NOMO-1 treated with DMSO at 0.1 percent for 48 hours (cell line): ENCODE data around the gene LDLRAD4.
"Not testable (repeated sequence)": the region's sequence is repeated elsewhere in the genome, so short reads cannot be mapped to it uniquely, and the experiment has no call there.

Source experiments
- DNase-seq: peaks from one replicate; lab custom pipeline; 2025; ENCODE audit not compliant: unreplicated experiment; lab: John Stamatoyannopoulos, UW

The LDLRAD4 gene

DNA sequence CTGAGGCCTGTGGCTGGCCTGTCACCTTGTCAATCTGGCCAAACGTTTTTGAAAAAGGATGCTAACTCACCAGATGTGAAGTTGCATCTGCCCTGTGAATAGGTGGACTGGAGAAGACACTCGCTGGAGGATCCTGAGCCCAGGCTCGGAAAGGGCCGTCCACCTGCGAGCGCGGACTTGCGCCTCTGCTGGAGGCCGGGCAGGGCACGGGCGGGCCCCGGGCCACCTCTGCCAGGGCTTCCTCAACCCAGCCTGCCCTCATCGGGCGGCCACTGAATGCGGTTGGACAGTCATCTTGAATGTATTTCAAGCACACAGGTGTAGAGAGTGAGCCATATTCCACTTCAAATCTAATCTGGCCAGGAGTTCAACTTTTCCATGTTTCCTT is 423.9 kb downstream of the LDLRAD4 start:
- no peak for DNase-seq

DNA sequence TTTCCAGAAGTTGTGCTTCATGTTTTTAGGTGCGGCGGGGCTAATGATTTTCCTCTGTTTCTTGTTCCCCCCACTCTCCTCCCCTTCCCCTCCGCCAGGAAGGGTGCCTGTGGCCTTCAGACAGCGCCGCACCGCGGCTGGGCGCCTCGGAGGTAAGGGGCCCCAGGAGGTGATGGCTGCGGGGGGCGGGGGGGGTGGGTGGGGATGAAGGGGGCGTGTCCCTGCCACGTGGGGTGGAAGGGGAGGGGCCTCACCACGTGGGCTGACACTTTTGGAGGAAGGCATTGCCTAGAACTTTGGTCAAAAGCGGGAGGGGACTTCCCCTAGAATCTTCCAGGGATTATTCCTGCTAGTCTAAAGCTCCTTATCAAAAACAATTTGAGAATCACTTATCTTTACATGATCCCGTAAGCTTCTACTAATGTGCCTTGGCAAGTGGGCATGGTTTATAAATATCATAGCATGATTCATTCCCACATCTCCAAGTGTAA is 424.7 kb downstream of the LDLRAD4 start:
- no peak for DNase-seq

DNA sequence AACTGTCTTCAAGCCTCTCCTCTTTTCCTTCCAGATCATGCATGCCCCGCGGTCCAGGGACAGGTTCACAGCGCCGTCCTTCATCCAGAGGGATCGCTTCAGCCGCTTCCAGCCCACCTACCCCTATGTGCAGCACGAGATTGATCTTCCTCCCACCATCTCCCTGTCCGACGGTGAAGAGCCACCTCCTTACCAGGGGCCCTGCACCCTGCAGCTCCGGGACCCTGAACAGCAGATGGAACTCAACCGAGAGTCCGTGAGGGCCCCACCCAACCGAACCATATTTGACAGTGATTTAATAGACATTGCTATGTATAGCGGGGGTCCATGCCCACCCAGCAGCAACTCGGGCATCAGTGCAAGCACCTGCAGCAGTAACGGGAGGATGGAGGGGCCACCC is 426.5 kb downstream of the LDLRAD4 start:
- no peak for DNase-seq

DNA sequence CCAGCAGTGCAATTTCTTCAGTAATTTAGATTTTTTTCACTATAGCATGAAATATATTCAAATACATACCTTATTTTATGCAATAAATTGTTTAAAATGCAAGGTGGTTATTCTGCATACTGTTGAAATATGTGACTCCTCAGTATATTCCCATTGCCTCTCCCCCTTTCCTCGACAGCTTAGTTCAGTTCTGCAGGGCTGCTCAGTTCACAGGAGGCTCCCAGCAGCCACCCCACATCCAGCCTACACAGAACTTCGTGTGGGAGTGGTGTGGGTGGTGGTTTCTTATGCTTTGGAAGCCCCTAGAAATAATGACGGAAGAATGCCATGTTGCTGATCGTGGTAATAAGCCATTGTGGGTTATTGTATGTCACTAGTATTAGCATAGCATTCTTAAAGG is 428.1 kb downstream of the LDLRAD4 start:
- DNase-seq = no peak

DNA sequence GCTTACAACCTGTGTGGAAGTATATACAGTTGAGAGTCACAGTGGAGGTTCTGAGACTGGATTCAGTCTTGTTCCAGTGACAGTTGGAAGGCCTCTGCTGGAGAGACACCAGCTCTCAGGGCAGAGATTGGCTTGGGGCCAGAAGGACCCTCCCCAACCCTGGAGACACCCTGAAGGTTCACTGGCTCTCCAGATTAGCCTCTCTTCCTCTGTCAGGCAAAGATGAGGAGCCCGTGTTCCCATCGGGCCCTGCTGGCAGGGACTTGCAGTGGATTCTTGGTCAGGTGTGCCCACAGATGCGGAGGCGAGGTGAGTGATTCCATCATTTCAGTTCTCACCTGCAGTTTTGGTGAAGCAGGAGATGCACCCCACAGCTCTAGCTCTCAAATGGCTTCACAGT is 429.2 kb downstream of the LDLRAD4 start:
- no peak for DNase-seq

DNA sequence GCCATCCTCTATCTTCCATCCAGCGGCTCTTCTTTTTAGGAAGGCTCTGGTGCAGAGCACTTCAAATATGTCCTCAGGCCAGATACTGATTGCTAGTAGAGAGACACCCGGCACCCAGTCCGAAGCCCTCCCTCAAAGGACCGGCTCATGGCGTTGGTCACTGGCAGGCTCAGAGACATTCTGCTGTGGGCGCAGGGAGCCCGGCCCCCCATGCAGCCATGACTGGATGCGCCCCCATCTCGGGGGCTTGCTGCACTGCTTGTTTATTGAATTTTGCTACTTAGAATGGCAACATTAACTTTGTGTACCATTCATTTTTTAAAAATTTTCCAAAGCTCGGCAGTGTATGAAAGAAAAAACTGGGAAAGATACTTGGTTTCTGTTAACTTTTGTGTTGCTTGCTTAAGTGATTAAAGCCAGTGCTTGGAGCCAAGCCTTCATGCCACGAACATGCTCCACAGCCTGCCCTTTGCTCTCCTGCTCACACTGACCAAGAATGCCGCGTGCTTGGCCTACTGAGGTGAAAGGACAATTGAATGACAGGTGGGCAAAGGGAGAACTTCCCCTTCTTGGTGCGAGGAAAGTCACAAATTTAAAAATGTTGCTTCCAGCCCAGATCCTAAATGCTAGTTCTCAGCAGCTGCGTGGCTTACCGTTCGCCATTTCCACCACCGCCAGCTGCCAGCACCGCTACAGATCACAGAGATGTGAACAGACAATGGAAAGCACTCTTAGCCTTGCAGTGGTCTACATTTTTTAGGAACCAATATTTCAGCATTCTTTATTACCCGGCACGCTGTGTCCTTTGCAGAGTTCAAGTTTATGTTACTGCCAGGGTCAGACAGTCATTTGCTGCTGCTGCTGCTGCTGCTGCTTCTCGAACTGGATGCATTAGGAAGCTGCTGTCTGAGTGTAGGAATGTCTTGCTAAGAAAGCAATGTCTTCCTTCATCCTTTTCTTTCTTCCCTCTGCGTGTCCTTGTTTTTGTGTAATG is 431.1 kb downstream of the LDLRAD4 start:
- no peak for DNase-seq

DNA sequence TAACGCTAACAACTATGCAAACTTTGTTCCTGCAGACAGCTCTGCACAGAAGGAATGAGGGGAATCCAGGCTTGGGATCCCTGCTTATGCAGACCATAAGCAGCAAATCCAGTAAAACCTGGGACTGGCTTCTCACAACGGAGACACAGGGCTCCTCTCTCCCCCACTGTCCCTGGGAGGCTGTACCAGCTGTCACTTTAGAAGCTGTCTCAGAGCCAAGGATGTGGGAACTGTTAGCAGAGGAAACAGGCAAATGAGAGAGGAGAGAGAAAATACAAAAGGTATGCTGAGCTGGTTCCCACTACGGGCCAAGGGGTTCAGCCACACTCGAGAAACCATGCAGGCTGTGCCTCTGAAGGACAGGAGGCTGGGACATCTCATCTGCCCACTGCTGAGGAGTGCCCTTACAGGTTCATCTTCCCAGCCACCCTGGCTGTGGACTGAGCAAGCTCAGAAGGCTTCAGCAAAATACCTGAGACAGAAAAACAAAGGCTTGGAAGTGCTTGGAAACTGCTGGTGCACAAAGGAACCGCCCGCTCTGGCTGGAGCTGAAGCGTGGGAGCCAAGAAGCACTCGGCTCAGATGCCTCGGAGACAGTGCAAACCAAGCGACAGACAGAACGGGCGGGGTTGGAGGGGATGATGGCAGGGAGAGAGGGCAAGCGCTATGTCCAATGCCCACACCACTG is 435.3 kb downstream of the LDLRAD4 start:
- DNase-seq = no peak

DNA sequence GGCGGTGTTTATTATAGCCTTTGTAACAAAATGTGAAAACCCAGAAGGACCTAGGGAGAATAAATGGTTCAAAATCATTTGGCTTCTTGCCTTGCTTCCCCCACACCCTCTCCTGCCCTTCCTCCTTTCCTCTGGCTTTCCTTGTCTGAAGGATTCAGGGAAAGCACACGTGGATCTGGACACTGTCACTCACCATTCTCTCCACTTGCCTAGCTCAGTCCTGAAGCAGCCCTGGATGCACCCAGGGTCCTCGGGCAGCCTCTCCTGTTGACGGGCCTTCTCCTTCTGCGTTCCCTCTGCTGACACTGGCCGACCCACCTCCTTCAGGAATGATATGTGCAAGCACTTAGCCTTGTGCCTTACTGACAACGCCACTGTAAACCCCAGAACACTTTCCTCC is 439.4 kb downstream of the LDLRAD4 start:
- DNase-seq = no peak

DNA sequence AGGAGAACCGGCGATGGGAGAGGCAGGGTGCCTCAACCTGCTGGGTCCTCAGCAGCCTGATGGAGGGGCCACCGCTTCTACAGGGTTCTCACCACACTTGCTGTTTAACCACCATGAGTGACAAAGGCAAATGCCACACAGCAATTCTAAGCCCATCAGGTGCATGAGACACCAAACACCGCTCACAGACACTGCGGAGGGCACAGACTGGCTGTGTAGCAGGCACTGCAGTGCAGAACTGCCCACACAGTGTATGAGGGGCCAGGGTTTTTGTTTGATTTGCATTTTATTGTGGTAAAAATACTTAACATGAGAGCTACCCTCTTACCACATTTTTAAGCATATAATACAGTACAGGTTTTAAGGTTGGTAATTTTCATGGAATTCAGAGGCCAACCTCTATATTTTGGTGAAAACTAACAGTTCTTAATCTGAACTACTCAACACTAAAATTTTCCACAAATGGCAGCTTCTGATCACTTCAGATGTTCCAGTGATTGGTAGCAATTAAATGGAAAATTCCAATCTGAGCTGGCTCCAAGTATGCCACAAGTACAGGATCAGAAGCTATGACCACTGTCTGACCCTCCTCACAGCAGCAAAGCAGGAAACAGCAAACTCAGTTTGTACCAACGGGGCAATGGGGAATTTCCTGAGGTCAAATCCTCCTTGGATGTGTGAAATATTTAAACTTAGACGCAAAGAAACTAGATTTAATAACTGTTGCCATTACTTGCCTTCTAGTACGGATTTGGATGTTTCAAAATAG is 440.1 kb downstream of the LDLRAD4 start:
- DNase-seq = no peak

DNA sequence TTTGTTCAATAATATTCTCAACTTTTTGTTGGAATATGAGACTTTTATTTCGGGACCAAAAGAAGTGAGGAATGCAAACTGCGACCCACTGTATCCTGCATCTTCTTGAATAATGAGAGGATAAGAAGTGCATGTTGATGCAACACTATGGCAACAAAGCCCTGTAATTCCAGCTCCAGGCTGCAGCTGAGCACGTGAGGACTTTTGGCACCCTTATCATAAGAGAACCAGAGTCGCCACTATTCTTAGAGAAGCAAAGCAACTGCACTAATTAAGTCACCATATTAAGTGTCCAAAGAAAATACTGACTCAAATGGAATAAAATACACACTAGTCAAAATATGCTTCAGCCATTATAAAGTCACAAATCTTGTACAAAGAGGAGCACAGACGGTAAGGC is 441.9 kb downstream of the LDLRAD4 start:
- no peak for DNase-seq

DNA sequence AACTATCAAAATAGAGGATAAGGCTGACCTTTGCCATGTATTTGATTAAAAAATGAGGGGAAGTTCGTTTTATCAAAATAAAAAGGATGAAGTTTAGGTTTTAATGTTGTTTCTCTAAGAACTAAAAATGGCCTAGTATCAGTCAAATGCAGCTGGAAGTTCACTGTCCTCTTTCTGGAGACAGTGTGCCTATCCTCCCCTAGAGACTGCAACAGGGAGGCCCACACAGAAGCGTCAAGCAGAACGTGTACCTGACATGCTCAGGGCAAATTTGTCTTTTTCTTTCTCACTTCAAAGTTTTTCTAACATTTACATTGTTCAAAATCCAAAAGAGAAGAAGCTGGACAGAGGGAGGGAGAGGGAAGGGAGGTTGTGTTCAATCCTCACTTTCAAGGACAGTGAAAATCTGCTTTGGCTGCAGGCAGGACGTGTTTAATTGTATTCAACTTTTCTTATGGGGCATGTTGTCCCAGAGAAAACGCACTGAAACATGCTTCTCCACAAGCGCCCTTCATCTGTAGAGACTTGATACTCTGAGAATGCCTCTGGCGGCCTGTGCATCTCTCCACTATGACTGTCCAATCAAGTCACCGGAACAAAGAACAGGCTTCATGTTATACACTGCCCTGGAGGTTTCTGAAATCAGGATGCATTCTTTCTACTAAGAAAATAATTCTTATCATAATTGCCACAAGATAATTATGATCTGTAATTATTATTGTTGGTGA is 442.7 kb downstream of the LDLRAD4 start:
- no peak for DNase-seq

DNA sequence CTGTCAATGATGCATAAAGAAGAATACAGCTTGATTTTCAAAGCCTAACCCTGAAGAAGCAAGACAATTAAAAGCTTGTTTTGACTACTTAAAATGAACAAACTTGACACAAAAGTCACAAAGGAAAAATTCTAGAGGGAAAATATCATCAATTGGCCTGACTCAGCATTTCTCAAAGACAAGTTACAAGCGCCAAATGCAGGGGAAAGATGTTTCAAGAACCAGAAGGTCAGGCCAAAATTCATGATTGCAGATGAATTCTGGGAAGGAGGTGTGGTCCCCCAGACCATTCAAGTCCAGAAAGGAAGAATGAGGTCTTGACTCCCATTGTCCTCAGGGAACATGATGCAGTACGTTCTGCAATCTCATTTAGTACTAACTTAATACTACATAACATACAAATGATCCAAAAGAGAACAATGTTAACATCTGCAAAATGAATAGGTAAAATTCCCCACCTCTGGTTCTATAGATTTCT is 443.3 kb downstream of the LDLRAD4 start:
- DNase-seq = no peak

DNA sequence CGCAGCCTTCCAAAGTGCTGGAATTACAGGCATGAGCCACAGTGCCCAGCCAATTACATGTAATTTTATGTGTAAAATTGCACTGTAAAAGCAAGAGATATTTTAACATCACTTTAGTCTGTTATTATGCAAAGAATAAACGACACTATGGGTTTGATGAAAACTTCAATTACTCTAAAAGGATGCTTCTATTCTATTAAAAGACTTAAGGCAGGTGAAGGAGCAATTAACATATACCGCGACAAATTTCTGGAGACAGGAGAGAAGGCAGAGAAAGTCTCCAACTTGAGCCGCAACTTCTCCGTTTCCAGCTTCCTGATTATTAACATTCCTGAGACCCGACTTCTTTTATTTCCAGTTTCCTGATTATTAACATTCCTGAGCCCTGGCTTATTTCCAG is 454.1 kb downstream of the LDLRAD4 start:
- peak; percentile 2 for DNase-seq

DNA sequence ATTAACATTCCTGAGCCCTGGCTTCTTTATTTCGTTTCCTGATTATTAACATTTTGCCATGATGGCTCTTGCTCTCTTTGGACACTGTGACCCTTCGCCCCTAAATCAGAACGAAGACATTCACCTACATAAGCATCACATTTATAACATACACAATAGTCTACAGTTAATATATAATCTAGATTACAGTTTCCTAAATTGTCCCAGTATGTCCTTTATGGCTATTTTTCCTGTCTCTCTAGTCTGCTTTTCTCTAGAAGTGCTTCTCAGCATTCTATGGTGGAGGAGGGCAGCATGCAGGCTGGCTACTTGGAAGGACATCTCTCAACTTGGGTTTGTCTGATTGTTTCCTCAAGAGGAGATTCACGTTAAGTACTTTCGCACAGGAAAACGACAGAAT is 457.9 kb downstream of the LDLRAD4 start:
- DNase-seq = peak; percentile 14

DNA sequence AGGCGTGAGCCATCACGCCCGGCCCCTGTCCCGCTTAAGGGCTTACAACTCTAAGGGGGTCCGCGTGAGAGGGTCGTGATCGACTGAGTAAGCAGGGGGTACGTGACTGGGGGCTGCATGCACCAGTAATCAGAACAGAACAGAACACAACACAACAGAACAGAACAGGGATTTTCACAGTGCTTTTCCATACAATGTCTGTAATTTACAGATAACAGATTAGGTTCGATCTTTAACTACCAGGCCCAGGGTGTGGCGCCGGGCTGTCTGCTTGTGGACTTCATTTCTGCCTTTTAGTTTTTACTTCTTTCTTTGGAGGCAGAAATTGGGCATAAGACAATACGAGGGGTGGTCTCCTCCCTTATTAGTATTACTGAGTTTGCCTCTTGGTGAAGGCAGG is 458.8 kb downstream of the LDLRAD4 start:
- not testable (repeated sequence) for DNase-seq

DNA sequence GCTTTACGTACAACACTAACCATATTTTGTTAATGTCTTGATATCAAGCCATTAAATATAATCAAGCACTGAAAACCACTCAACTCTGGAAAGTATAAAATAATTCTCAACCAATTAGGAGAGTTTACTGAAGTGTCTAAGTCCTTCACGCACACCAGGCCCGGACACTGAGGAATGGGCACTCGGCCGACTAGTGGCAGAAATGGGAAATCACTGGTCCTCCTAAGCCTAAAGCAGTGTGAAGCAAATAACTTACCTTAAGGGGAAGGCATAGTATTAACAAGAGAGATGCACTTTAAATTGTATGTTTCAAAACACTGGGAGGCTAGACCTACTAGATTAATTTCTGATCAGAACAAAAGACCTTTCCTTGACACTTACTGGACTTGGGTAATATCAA is 462.1 kb downstream of the LDLRAD4 start:
- no peak for DNase-seq

DNA sequence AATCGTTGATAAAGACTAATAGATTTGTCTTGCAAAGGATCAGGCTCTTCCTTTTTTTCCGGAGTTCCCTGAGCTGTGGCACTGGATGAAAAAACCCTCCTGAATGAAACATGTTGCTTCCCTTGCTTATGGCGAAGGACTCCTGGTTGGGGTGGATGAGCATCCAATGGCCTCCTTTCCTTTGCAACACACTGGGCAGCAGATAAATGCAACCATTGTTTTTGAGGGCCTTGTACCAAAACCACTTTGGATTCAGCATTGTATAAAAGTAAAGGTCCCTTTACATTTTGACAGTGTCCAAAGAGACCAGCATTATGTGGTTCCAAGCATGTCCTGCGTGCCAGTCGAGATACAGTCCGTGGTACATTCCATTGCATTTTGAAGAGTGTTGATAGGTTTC is 463.1 kb downstream of the LDLRAD4 start:
- no peak for DNase-seq

DNA sequence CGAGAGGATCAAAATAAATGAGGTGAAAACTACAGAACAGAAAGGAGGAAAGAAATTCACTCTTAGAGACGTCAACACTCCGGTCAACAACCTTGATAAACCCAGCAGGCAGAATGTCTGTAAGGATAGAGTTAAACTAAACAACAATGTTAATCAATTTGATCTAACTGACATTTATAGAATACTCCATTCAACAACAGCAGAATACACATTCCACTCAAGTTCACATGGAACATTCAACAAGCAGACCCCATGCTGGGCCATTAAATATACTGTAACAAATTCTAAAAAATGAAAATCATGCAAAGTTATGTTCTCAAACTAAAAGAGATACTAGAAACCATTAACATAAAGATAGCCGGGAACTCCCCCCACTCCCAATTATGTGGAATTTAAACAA is 466.0 kb downstream of the LDLRAD4 start:
- DNase-seq = no peak

DNA sequence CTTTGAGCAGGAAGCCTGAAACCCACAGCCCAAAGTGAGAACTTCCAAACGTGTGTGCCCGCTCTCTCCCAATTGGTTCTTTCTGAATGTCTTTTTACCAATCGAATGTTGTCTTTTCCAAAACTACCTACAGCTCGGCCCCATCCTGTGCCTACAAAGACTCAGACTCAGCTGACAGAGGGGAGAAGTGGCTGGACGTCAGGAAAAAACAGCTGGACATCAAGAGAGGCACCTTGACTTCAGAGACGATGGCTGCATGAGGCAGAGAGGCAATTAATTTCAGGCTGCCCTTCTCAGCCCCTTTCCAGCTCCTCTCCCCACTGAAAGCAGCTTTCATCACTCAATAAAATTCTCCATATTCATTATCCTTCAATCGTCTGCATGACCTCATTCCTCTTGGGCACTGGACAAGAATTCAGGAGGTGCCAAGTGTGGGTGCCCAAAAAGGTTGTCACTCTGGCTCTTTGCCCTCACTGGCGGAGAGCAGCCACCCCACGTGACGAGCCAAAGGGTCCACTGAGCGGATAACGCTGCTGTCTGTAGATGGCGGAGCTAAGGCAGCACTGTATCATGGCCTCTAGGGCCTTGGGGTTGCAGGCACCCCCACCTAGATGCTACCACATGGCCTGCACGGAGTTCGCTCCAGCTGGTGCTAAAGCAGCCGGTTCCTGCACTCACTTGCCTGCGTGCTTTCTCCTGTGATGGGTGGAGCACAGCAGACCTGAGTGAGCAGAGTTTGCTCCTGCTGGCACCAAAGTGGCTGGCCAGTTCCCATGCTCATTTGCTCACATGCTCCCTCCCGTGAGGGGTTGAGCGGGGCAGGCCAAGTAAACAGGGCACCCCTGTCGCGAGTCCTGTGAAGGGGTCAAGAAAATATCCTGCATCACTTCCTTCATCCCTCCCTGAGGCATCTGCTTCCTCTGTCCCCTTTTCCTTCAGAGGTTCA is 469.9 kb downstream of the LDLRAD4 start:
- DNase-seq = no peak
